Heart left ventricle (tissue), 16 donors: ENCODE data around the gene MFSD1. TPM values are rescaled to one million over a fixed set of nuclear protein-coding genes. Genes with fewer than 3 reads are reported as not detected.

Experiments
- ATAC-seq, 4 donors: fragments of 200-7000 bp; cut with Tn5 transposase; one replicate each; pipeline ENCODE4 v1.9.1; 2020 to 2022; ENCODE audit warnings: moderate library complexity in 4 of 4, mild to moderate bottlenecking in 3 of 4, moderate number of reproducible peaks in 1 of 4
- DNase-seq, 5 donors: peaks; one replicate each; pipeline ENCODE4 v3.0.0-alpha.2; 2020
- H3K27ac ChIP-seq, 12 donors: fragments of 200-600 bp; sonication (generic) in 4 of 12; one replicate each; pipeline versions ENCODE4 v1.5.0 to v1.8.0; 2016 to 2022; ENCODE audit warnings: mild to moderate bottlenecking in 2 of 12
- H3K27me3 ChIP-seq, 9 donors: fragments of 200-600 bp; sonication (generic) in 2 of 9; one replicate each; pipeline versions ENCODE4 v1.5.1 to v1.8.0; 2016 to 2022; ENCODE audit warnings: mild to moderate bottlenecking in 3 of 9
- H3K36me3 ChIP-seq, 9 donors: fragments of 200-600 bp; sonication (generic) in 2 of 9; one replicate each; pipeline versions ENCODE4 v1.5.0 to v1.8.0; 2018 to 2022; ENCODE audit warnings: mild to moderate bottlenecking in 2 of 9
- H3K4me1 ChIP-seq, 12 donors: fragments of 200-600 bp; sonication (generic) in 4 of 12; one replicate each; pipeline versions ENCODE4 v1.5.0 to v1.8.0; 2016 to 2022; ENCODE audit warnings: mild to moderate bottlenecking in 3 of 12
- H3K4me3 ChIP-seq, 12 donors: fragments of 200-600 bp; sonication (generic) in 4 of 12; one replicate each; pipeline versions ENCODE4 v1.5.0 to v1.8.0; 2017 to 2022; ENCODE audit warnings: mild to moderate bottlenecking in 9 of 12, moderate library complexity in 4 of 12
- H3K9me3 ChIP-seq, 12 donors: fragments of 200-600 bp; sonication (generic) in 4 of 12; one replicate each; pipeline versions ENCODE4 v1.5.0 to v1.8.0; 2016 to 2022; ENCODE audit warnings: mild to moderate bottlenecking in 1 of 12
- POLR2A ChIP-seq, 2 donors: fragments of 450-650 bp; IDR thresholded peaks; one replicate each; pipeline ENCODE4 v1.6.1; 2017; ENCODE audit warnings: antibody characterized with exemption in 2 of 2, mild to moderate bottlenecking in 2 of 2, moderate library complexity in 2 of 2
- WGBS, 4 donors: extraction: QIAGEN DNeasy Blood & Tissue Kit in 2 of 4; methylation state at CpG; one replicate each; pipeline versions ENCODE4 v1.1.5 to v1.1.7; 2013 to 2018; 5-methylcytosine and 5-hydroxymethylcytosine counted together
- intact Hi-C, 10 donors: fragments of 100-400 bp; cut with DNase I; formaldehyde crosslinking; loops; one replicate each; pipeline versions ENCODE4 v1.11.1 to v1.14.2; 2022
- polyA plus RNA-seq, 2 donors: library from polyadenylated mRNA; stranded (reverse); fragments of 200-250 nt; gene quantifications; one replicate each; pipeline ENCODE4 v1.2.3, GENCODE V29; 2013
- total RNA-seq, 9 donors: library from RNA; depleted of rRNA in 2 of 9; stranded (reverse); fragments of >200 nt in 2 of 9; fragmentation: NEBNext Ultra II Directional in 3 of 9; extraction: Animal tissue kit (Norgen Biotek cat#: 25700) in 3 of 9; gene quantifications; one replicate each; pipeline versions ENCODE4 v1.1.0 to v1.2.4, GENCODE V29; 2016 to 2023
- TF ChIP-seq, protein P1 (sequence below), 12 donors: fragments of 200-600 bp; sonication (generic) in 4 of 12; IDR thresholded peaks; one replicate each; pipeline versions ENCODE4 v1.5.0 to v1.8.0; 2018 to 2022; ENCODE audit warnings: antibody characterized with exemption in 12 of 12, mild to moderate bottlenecking in 5 of 12
- donor health status: ischemic (EF 13 %, LVEDD 7.1; RV severe dilation, severe dysfunction).
- donor health status: healthy with polysubstance abuse.
- donor health status: DM: no; HTN: yes; CAD: no.
- donor health status: DM: no; HTN: no; CAD: no.
- donor health status: ischemic (EF 25% LVEDD 6.9; RV normal size, moderate dysfunction).
- donor health status: ischemic (EF 25% LVEDD 5.7; RV mildly dilated, moderate dysfunction).
- donor health status: healthy.
- donor health status: DM: yes; HTN: yes; CAD: no.
- donor health status: ischemic (EF 35%, LVEDD 5.7; RV mildly dilated, moderate dysfunction).
- donor health status: nonischemic (EF 11% LVEDD 7.7; RV severe dilation, severe dysfunction).
- donor health status: DM: yes; HTN: yes; CAD: no.
- donor health status: PGD.
- donor health status: ischemic (EF 29% LVEDD 5.4; RV normal size, mild dysfunction).
- donor health status: nonischemic (EF 23%, LVEDD 6.1; RV moderate dilation, normal function).

Gene MFSD1
- total and polyA plus RNA-seq, 11 donors: 9.6 to 71.4 (median 35.7) TPM

DNA sequence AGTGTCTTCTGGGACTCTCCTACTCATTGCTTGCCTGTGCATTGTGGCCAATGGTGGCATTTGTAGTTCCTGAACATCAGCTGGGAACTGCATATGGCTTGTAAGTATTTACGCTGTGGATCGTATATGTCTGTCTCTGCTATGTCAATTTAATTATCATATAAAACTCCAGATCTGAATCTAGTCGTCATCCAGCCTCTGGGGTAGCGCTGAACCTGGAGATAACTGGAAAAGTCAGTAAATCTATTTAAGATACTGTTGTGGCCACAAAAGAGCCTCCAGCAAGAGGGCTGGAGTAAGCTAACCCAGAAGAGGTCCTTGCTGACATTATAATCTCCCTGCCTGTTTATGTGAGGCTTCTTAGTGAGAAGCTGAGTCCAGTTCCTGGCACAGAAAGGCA lies 21.6 kb downstream of the MFSD1 start:
- Histone ChIP-seq H3K4me1 (peaks cover 0 to 7% (median 0%) of the 10 kb centered on the region in 12 donors), H3K9me3 (no peaks in the 10 kb centered on the region), H3K27ac (no peak overlapping the region), H3K36me3 (peaks cover 3 to 100% (median 94%) of the 10 kb centered on the region in 9 donors), H3K4me3 (no peak overlapping the region), H3K27me3 (no peaks in the 10 kb centered on the region)
- 96 to 100% (median 97%) methylated on average over 4 of the region's 4 CpGs for WGBS, 4 donors
- ATAC-seq: no peak
- intact Hi-C loops: no loop called here
- TF ChIP-seq, protein P1, sequence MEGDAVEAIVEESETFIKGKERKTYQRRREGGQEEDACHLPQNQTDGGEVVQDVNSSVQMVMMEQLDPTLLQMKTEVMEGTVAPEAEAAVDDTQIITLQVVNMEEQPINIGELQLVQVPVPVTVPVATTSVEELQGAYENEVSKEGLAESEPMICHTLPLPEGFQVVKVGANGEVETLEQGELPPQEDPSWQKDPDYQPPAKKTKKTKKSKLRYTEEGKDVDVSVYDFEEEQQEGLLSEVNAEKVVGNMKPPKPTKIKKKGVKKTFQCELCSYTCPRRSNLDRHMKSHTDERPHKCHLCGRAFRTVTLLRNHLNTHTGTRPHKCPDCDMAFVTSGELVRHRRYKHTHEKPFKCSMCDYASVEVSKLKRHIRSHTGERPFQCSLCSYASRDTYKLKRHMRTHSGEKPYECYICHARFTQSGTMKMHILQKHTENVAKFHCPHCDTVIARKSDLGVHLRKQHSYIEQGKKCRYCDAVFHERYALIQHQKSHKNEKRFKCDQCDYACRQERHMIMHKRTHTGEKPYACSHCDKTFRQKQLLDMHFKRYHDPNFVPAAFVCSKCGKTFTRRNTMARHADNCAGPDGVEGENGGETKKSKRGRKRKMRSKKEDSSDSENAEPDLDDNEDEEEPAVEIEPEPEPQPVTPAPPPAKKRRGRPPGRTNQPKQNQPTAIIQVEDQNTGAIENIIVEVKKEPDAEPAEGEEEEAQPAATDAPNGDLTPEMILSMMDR (IDR thresholded peaks at IDR 0.05): no peak
- no peak for TF ChIP-seq POLR2A (IDR thresholded peaks at IDR 0.05)
- DNase-seq: no peak

DNA sequence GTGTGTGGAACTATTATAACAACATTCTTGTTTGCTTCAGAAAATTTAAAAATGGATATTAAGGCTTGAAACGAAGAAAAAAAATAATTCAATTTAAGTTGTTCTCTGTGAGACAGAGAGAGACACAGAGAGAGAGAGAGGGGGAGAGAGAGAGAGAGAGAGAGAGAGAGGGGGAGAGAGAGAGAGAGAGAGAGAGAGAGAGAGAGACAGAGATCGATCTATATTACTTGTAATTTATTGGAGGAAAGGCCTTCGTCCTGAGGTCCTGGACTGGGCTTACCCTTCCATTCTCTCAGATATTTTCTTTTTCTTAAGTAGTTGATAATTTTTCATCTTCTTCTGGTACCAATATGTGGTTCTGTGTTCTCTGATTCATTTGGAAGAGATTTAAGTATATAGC lies 25.9 kb downstream of the MFSD1 start:
- DNase-seq (no peak), ATAC-seq (no peak)
- H3K27me3 ChIP-seq: no peaks in the 10 kb centered on the region
- H3K36me3 ChIP-seq: peaks cover 3 to 99% (median 84%) of the 10 kb centered on the region in 9 donors
- no peak overlapping the region for H3K27ac ChIP-seq
- intact Hi-C loops: no loop called here
- no peaks in the 10 kb centered on the region for H3K4me1 ChIP-seq
- WGBS, 4 donors: 89 to 95% (median 93%) methylated on average over 3 of the region's 3 CpGs
- no peak overlapping the region for H3K4me3 ChIP-seq
- H3K9me3 ChIP-seq: no peaks in the 10 kb centered on the region
- TF ChIP-seq, protein P1 (IDR thresholded peaks at IDR 0.05): no peak
- no peak for TF ChIP-seq POLR2A (IDR thresholded peaks at IDR 0.05)

DNA sequence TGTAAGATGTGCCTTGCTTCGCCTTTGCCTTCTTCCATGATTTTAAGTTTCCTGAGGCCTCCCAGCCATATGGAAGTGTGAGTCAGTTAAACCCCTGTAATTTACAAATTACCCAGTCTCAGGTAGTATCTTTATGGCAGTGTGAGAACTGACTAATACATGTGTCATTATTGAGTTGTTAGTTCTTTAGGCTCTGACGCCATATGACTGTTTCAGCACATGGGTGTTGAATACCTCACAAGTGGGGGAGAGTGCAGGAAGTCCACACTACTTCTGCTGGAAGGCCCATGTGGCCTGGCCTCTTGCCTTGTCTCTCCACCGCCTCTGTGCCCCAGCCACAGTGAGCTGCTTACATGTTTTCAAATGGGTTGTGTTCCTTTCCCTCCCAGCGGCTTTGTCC lies 28.5 kb downstream of the MFSD1 start:
- TF ChIP-seq, protein P1 (IDR thresholded peaks at IDR 0.05): no peak
- TF ChIP-seq POLR2A (IDR thresholded peaks at IDR 0.05): no peak
- H3K27ac ChIP-seq: no peak overlapping the region
- 96 to 99% (median 98%) methylated on average over 4 of the region's 4 CpGs for WGBS, 4 donors
- no peak overlapping the region for H3K4me3 ChIP-seq
- peaks cover 3 to 75% (median 59%) of the 10 kb centered on the region in 9 donors for H3K36me3 ChIP-seq
- no peaks in the 10 kb centered on the region for H3K9me3 ChIP-seq
- no peaks in the 10 kb centered on the region for H3K4me1 ChIP-seq
- ATAC-seq: no peak
- no peaks in the 10 kb centered on the region for H3K27me3 ChIP-seq
- intact Hi-C loops: no loop called here
- no peak for DNase-seq

DNA sequence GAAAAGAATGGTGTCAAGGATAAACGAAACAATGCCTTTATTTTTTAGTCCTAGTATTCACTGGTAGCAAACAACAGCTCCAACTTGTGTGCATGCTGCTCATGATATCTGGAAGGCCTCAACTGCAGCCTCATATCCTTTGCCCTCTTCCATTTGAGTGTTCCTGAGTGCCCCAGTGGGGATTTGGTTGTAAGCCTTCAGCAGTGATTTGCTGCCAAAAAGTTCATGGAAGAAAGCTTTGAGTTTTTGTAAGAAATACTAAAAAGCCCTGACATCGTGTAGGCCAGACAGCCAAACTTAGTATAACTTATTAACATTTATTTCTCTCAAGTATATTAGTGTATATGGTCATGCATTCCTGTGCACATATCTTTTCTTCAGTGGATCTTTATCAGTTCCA lies 30.0 kb downstream of the MFSD1 start:
- no peak for DNase-seq
- no peak for TF ChIP-seq POLR2A (IDR thresholded peaks at IDR 0.05)
- TF ChIP-seq, protein P1 (IDR thresholded peaks at IDR 0.05): no peak
- peaks cover 0 to 60% (median 44%) of the 10 kb centered on the region in 9 donors for H3K36me3 ChIP-seq

More for the DNA sequence above, 30.0 kb downstream of the MFSD1 start:
- Histone ChIP-seq H3K9me3 (no peaks in the 10 kb centered on the region), H3K4me3 (no peak overlapping the region), H3K27ac (no peak overlapping the region), H3K4me1 (no peaks in the 10 kb centered on the region), H3K27me3 (no peaks in the 10 kb centered on the region)
- ATAC-seq: no peak
- 69 to 87% (median 77%) methylated on average over 2 of the region's 2 CpGs for WGBS, 4 donors
- intact Hi-C loops: no loop called here
